ENCODE measurements around the gene CEP135.

DNA sequence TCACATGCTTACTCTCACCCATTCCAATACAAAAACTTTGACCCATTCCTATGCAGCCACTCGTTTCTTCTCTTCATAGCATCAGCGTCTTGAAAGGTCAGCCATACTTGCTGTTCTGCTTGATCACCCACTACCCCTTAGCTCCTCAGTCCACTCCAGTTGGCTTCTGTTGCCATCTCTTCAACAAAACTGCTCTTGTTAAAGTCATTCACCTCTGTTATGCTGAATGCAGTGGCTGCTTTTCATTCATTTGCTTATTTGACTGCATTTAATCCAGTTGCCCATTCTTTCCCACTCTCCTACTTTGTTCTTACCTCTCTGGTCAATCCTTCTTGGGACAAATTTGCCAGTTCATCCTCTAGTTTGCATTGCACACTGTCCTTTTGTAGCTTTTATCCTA is 24.9 kb downstream of the CEP135 start:
- no peak for TF ChIP-seq CTCF (conservative IDR thresholded peaks at IDR 0.05; ENCODE audit: low read length)
- TF ChIP-seq EZH2phosphoT487 (IDR thresholded peaks at IDR 0.05; ENCODE audit: borderline replicate concordance, low read depth, low read length) = no peak

Measured in OCI-LY7 (cell line).